Measurements from ENCODE around the gene CCDC88B. TPM values are rescaled to one million over a fixed set of nuclear protein-coding genes. Genes with fewer than 3 reads are reported as not detected.

CCDC88B gene
- total RNA-seq, 2 experiments from 2014 or later: 58.4 to 71.3 TPM

Small RNA genes lying within 50 kb of the gene (microRNA-seq; reads per million reads assigned to microRNA genes)
- 4.9 reads per million, percentile 13 among the genes with 10 or more reads in this experiment for gene MIR1237 (ENCODE audit: borderline replicate concordance)
- gene MIR7155 (ENCODE audit: borderline replicate concordance): 2.8 reads per million

Other genes with a start within 250 kb of the CCDC88B start
- 10 to 100 TPM; 26.4 to 28.6 TPM for gene MACROD1, start 174.1 kb upstream of the CCDC88B start, total RNA-seq
- gene STIP1, start 154.0 kb upstream of the CCDC88B start, total RNA-seq: 100 to 1,000 TPM; 398 to 403 TPM
- gene FERMT3, start 133.5 kb upstream of the CCDC88B start, total RNA-seq: 100 to 1,000 TPM; 182 to 184 TPM
- 10 to 100 TPM; 23.9 to 27.1 TPM for gene TRPT1, start 114.0 kb upstream of the CCDC88B start, total RNA-seq
- gene NUDT22, start 113.9 kb upstream of the CCDC88B start, total RNA-seq: 10 to 100 TPM; 61.8 to 74.1 TPM
- gene DNAJC4, start 109.7 kb upstream of the CCDC88B start, total RNA-seq: 10 to 100 TPM; 21.9 to 23.1 TPM
- 10 to 100 TPM; 80.0 to 80.3 TPM for gene VEGFB, start 105.6 kb upstream of the CCDC88B start, total RNA-seq
- gene FKBP2, start 99.1 kb upstream of the CCDC88B start, total RNA-seq: 10 to 100 TPM; 19.9 to 21.3 TPM
- 100 to 1,000 TPM; 261 to 267 TPM for gene PPP1R14B, start 93.3 kb upstream of the CCDC88B start, total RNA-seq
- 10 to 100 TPM in 1 of 2 experiments, 1 to 10 TPM in 1; 9.0 to 10.9 TPM for gene PLCB3, start 88.7 kb upstream of the CCDC88B start, total RNA-seq
- gene BAD, start 55.5 kb upstream of the CCDC88B start, total RNA-seq: 10 to 100 TPM; 21.3 to 22.9 TPM
- gene GPR137, start 54.4 kb upstream of the CCDC88B start, total RNA-seq: 10 to 100 TPM; 23.6 to 27.2 TPM
- not detected for gene KCNK4, start 48.9 kb upstream of the CCDC88B start, total RNA-seq
- under 1 TPM in 1 of 2 experiments, not detected in 1; 0.39 TPM for gene CATSPERZ, start 39.8 kb upstream of the CCDC88B start, total RNA-seq
- 10 to 100 TPM; 19.0 to 29.6 TPM for gene ESRRA, start 34.7 kb upstream of the CCDC88B start, total RNA-seq
- gene TRMT112, start 22.6 kb upstream of the CCDC88B start, total RNA-seq: 100 to 1,000 TPM; 185 to 243 TPM
- gene PRDX5, start 22.1 kb upstream of the CCDC88B start, total RNA-seq: 100 to 1,000 TPM; 110 to 142 TPM
- 10 to 100 TPM; 22.0 to 30.2 TPM for gene RPS6KA4, start 19.0 kb downstream of the CCDC88B start, total RNA-seq
- under 1 TPM in 1 of 2 experiments, not detected in 1; 0.05 TPM for gene SLC22A11, start 215.7 kb downstream of the CCDC88B start, total RNA-seq